ENCODE results near the gene SPTBN1. TPM values are rescaled to one million over a fixed set of nuclear protein-coding genes. Genes with fewer than 3 reads are reported as not detected.

SPTBN1 gene
- polyA plus RNA-seq, 2 of the 4 experiments (the other 2 are of a cell fraction): 105 to 126 TPM

- peak in 1 of 2 experiments; percentile 31; a peak in 2 of 5 replicates for TF ChIP-seq RAD21 (conservative IDR thresholded peaks at IDR 0.05 in 1 of 2, IDR thresholded peaks at IDR 0.05 in 1 of 2)
- TF ChIP-seq MYC (IDR thresholded peaks at IDR 0.05; ENCODE audit: borderline replicate concordance, low read length): peak; percentile 72; the same call in 1 of the 2 replicates
- peak; percentile 42; the same call in 1 of the 2 replicates for TF ChIP-seq HOXA7 (CRISPR knock-in tag; IDR thresholded peaks at IDR 0.05)
- TF ChIP-seq HOXB13 (CRISPR knock-in tag; IDR thresholded peaks at IDR 0.05; ENCODE audit: low read depth): peak; percentile 48; the same call in 1 of the 2 replicates
- TF ChIP-seq JUNB (IDR thresholded peaks at IDR 0.05): peak; percentile 76
- no peak for TF ChIP-seq HDAC2 (IDR thresholded peaks at IDR 0.05)
- TF ChIP-seq ESRRA (IDR thresholded peaks at IDR 0.05; ENCODE audit: borderline replicate concordance, low read length): no peak
- TF ChIP-seq CEBPB (IDR thresholded peaks at IDR 0.05): 0 out of 4 replicates have a peak, but pooled peaks of 1 of the 2 experiments have one; percentile 2
- peak; percentile 68; the same call in 1 of the 2 replicates for TF ChIP-seq GATA3 (IDR thresholded peaks at IDR 0.05; ENCODE audit: borderline replicate concordance)
Measured at GRCh38 chr2:54613794-54614257, 157.7 kb downstream of the SPTBN1 start (continued).

DNA sequence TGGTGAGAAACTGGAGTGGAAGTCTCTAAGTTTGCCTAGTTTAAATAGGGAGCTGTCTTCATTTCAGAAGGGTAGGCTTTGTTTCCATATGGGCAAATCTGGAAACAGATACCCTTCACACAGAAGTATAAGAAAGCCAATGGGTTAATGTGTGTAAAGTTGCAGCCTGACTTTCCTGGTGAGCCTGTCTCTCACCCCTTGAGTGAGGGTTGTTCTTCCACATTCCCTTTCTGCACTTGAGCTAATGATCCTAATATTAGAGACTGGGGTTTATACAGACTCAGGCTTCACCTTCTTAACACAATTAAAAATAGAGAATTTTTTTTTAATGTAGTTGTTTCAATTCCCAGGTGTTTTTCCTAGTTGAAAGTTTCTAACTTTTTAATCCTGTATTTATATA lies 158.7 kb downstream of the SPTBN1 start:
- ChIA-PET POLR2A (no interaction called here), CTCF (interaction anchor here (0.7 to 2.7 kb wide), 4 partner anchors 11 to 90 kb away, joined by 3 to 16 read pairs (median 6); no protein-coding TSS in a partner anchor)
- peak overlapping the region; percentile 80 to 86 for H3K27ac ChIP-seq
- FAIRE-seq: no peak
- no peak for ATAC-seq
- peaks cover 70% of the 10 kb centered on the region for H3K4me1 ChIP-seq
- peak overlapping the region; percentile 60; the same call in 2 of the 3 replicates for H3K4me2 ChIP-seq
- no peaks in the 10 kb centered on the region for H3K9me3 ChIP-seq
- no peak overlapping the region for H3K4me3 ChIP-seq
- TF ChIP-seq CEBPB (IDR thresholded peaks at IDR 0.05) (no peak), TFCP2L1 (CRISPR knock-in tag; IDR thresholded peaks at IDR 0.05) (no peak), JUN (IDR thresholded peaks at IDR 0.05) (no peak), RARB (CRISPR knock-in tag; IDR thresholded peaks at IDR 0.05) (no peak), CHD2 (IDR thresholded peaks at IDR 0.05; ENCODE audit: low read length, partially characterized antibody) (no peak), MYC (IDR thresholded peaks at IDR 0.05; ENCODE audit: borderline replicate concordance, low read length) (no peak)
- DNase-seq (ENCODE audit: low read depth in 1 of 2, low spot score in 1 of 2): no peak

DNA sequence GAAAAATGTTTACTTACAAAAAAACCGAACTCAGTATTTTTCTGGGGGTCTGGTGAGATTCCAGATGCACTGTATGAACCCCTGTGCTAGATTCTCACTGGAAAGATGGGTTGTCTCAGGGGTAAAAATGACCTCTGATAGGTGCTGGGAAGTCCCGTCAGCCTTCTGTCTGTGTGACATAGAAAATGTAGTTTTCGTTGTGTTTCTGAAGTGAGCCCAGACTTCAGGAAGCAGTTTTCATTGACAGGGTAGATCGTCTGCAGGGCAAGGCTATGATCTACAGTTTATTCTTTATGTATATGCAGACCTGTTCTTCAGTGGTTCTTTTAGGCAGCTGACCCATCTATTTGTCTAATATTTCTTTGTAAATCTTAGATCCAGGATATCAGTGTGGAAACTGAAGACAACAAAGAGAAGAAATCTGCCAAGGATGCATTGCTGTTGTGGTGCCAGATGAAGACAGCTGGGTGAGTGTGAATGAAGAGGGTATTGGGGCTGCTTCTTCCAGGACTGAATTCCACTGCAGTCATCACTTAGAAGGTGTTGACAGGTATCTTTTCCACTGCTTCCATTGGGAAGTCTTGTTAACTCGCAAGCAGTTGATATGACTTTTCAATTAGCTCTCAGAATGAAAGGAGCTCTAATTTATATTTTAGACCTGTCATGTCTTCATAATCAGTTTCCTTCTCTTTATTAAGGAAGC lies 159.9 kb downstream of the SPTBN1 start:
- POLR2A ChIA-PET: no interaction called here
- TF ChIP-seq HOXA7 (CRISPR knock-in tag; IDR thresholded peaks at IDR 0.05) (no peak), RCOR1 (IDR thresholded peaks at IDR 0.05; ENCODE audit: low read depth, low read length) (no peak), HMGXB4 (CRISPR knock-in tag; IDR thresholded peaks at IDR 0.05; ENCODE audit: borderline replicate concordance) (no peak), RFX5 (IDR thresholded peaks at IDR 0.05) (no peak), FOSB (CRISPR knock-in tag; IDR thresholded peaks at IDR 0.05) (no peak), EHF (CRISPR knock-in tag; IDR thresholded peaks at IDR 0.05) (no peak), CHD4 (IDR thresholded peaks at IDR 0.05; ENCODE audit: borderline replicate concordance) (no peak), ZSCAN20 (CRISPR knock-in tag; IDR thresholded peaks at IDR 0.05) (no peak), BHLHE40 (IDR thresholded peaks at IDR 0.05; ENCODE audit: low read depth, low read length) (no peak), JUN (IDR thresholded peaks at IDR 0.05) (no peak), SREBF2 (IDR thresholded peaks at IDR 0.05) (no peak), TFCP2L1 (CRISPR knock-in tag; IDR thresholded peaks at IDR 0.05) (no peak), RARB (CRISPR knock-in tag; IDR thresholded peaks at IDR 0.05) (no peak)
- TF ChIP-seq, protein P1, sequence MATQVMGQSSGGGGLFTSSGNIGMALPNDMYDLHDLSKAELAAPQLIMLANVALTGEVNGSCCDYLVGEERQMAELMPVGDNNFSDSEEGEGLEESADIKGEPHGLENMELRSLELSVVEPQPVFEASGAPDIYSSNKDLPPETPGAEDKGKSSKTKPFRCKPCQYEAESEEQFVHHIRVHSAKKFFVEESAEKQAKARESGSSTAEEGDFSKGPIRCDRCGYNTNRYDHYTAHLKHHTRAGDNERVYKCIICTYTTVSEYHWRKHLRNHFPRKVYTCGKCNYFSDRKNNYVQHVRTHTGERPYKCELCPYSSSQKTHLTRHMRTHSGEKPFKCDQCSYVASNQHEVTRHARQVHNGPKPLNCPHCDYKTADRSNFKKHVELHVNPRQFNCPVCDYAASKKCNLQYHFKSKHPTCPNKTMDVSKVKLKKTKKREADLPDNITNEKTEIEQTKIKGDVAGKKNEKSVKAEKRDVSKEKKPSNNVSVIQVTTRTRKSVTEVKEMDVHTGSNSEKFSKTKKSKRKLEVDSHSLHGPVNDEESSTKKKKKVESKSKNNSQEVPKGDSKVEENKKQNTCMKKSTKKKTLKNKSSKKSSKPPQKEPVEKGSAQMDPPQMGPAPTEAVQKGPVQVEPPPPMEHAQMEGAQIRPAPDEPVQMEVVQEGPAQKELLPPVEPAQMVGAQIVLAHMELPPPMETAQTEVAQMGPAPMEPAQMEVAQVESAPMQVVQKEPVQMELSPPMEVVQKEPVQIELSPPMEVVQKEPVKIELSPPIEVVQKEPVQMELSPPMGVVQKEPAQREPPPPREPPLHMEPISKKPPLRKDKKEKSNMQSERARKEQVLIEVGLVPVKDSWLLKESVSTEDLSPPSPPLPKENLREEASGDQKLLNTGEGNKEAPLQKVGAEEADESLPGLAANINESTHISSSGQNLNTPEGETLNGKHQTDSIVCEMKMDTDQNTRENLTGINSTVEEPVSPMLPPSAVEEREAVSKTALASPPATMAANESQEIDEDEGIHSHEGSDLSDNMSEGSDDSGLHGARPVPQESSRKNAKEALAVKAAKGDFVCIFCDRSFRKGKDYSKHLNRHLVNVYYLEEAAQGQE (IDR thresholded peaks at IDR 0.05): no peak
- Histone ChIP-seq H3K9me3 (no peaks in the 10 kb centered on the region), H3K27ac (peak overlapping the region in 1 of 2 experiments; percentile 86; a peak in 3 of 6 replicates), H3K4me2 (no peak overlapping the region), H3K4me1 (peaks cover 58% of the 10 kb centered on the region), H3K4me3 (no peak overlapping the region)
- CTCF ChIA-PET: interaction anchor here (0.8 to 2.7 kb wide), 7 partner anchors 10 to 92 kb away, joined by 3 to 16 read pairs (median 4); no protein-coding TSS in a partner anchor
- ATAC-seq (no peak), DNase-seq (ENCODE audit: low read depth in 1 of 2, low spot score in 1 of 2) (no peak), FAIRE-seq (no peak)
- WGBS (ENCODE audit: missing lambda C conversion rate): 89% methylated on average over 5 of the region's 5 CpGs
